ENCODE results near the gene EFCAB5.
"Not testable (repeated sequence)": the region's sequence is repeated elsewhere in the genome, so short reads cannot be mapped to it uniquely, and the experiment has no call there.

EFCAB5 gene

GRCh38 chr17:30087431-30087830 lies 146.0 kb downstream of the EFCAB5 start:
- not testable (repeated sequence) for H3K27me3 ChIP-seq (ENCODE audit: insufficient read depth, poor library complexity, severe bottlenecking); H3K4me3 ChIP-seq (replicated peaks; ENCODE audit: insufficient read depth, low read length); H3K27ac ChIP-seq (replicated peaks); DNase-seq (ENCODE audit: low read depth in 1 of 2, low spot score in 1 of 2)

GRCh38 chr17:30091121-30091670 lies 149.8 kb downstream of the EFCAB5 start:
- TF ChIP-seq CTCF (IDR thresholded peaks at IDR 0.05; ENCODE audit: insufficient read depth, low read length) (no peak), REST (IDR thresholded peaks at IDR 0.05; ENCODE audit: insufficient replicate concordance, low read depth) (no peak), SPI1 (IDR thresholded peaks at IDR 0.05; ENCODE audit: borderline replicate concordance, low read depth) (no peak), GABPA (IDR thresholded peaks at IDR 0.05; ENCODE audit: low read depth) (no peak), POLR2AphosphoS5 (IDR thresholded peaks at IDR 0.05; ENCODE audit: low read depth) (no peak)
- no peak overlapping the region for H3K27ac ChIP-seq (replicated peaks)
- no peaks in the 10 kb centered on the region for H3K27me3 ChIP-seq (ENCODE audit: insufficient read depth, poor library complexity, severe bottlenecking)
- no peak for DNase-seq (ENCODE audit: low read depth in 1 of 2, low spot score in 1 of 2)
- no peak overlapping the region for H3K4me3 ChIP-seq (replicated peaks; ENCODE audit: insufficient read depth, low read length)

- Histone ChIP-seq H3K27me3 (ENCODE audit: insufficient read depth, poor library complexity, severe bottlenecking) (no peaks in the 10 kb centered on the region), H3K27ac (replicated peaks) (no peak overlapping the region), H3K4me3 (replicated peaks; ENCODE audit: insufficient read depth, low read length) (no peak overlapping the region)
- no peak for DNase-seq (ENCODE audit: low read depth in 1 of 2, low spot score in 1 of 2)
- TF ChIP-seq GABPA (IDR thresholded peaks at IDR 0.05; ENCODE audit: low read depth) (no peak), SPI1 (IDR thresholded peaks at IDR 0.05; ENCODE audit: borderline replicate concordance, low read depth) (no peak), REST (IDR thresholded peaks at IDR 0.05; ENCODE audit: insufficient replicate concordance, low read depth) (no peak), POLR2AphosphoS5 (IDR thresholded peaks at IDR 0.05; ENCODE audit: low read depth) (no peak), CTCF (IDR thresholded peaks at IDR 0.05; ENCODE audit: insufficient read depth, low read length) (no peak)
Observed at GRCh38 chr17:30091771-30092170, 150.3 kb downstream of the EFCAB5 start.

- TF ChIP-seq POLR2AphosphoS5 (IDR thresholded peaks at IDR 0.05; ENCODE audit: low read depth) (no peak), SPI1 (IDR thresholded peaks at IDR 0.05; ENCODE audit: borderline replicate concordance, low read depth) (no peak)
- Histone ChIP-seq H3K27ac (replicated peaks) (no peak overlapping the region), H3K27me3 (ENCODE audit: insufficient read depth, poor library complexity, severe bottlenecking) (no peaks in the 10 kb centered on the region), H3K4me3 (replicated peaks; ENCODE audit: insufficient read depth, low read length) (no peak overlapping the region)
- no peak for DNase-seq (ENCODE audit: low read depth in 1 of 2, low spot score in 1 of 2)
Observed at GRCh38 chr17:30092886-30093285, 151.5 kb downstream of the EFCAB5 start.

GRCh38 chr17:30093463-30094147 lies 152.2 kb downstream of the EFCAB5 start:
- DNase-seq (ENCODE audit: low read depth in 1 of 2, low spot score in 1 of 2): peak in 1 of 2 experiments; percentile 64
- TF ChIP-seq GABPA (IDR thresholded peaks at IDR 0.05; ENCODE audit: low read depth): no peak
- peak; percentile 71 for TF ChIP-seq CTCF (IDR thresholded peaks at IDR 0.05; ENCODE audit: insufficient read depth, low read length)
- no peak for TF ChIP-seq SPI1 (IDR thresholded peaks at IDR 0.05; ENCODE audit: borderline replicate concordance, low read depth)
- no peak overlapping the region for H3K4me3 ChIP-seq (replicated peaks; ENCODE audit: insufficient read depth, low read length)
- H3K27ac ChIP-seq (replicated peaks): no peak overlapping the region
- H3K27me3 ChIP-seq (ENCODE audit: insufficient read depth, poor library complexity, severe bottlenecking): no peaks in the 10 kb centered on the region

All from HL-60 (cell line).